NCI-H526 treated with DMSO at 0.1 percent for 48 hours (cell line): ENCODE data around the gene SCN4A.
"Not testable (repeated sequence)": the region's sequence is repeated elsewhere in the genome, so short reads cannot be mapped to it uniquely, and the experiment has no call there.

ENCODE experiments used
- DNase-seq: peaks from one replicate; lab custom pipeline; 2025; lab: John Stamatoyannopoulos, UW

The SCN4A gene

GRCh38 chr17:63984651-63985386, 12.1 kb upstream of the SCN4A start:
- no peak for DNase-seq

- DNase-seq, result no peak
Observed at GRCh38 chr17:63984236-63984635, 11.5 kb upstream of the SCN4A start.

GRCh38 chr17:63983320-63983719, 10.6 kb upstream of the SCN4A start:
- DNase-seq, result no peak

- DNase-seq, result not testable (repeated sequence)
Observed at GRCh38 chr17:63982641-63983040, 9.9 kb upstream of the SCN4A start.

GRCh38 chr17:63978272-63979200, 5.8 kb upstream of the SCN4A start:
- DNase-seq, result no peak

GRCh38 chr17:63976702-63977101, 4.0 kb upstream of the SCN4A start:
- DNase-seq, result no peak

- DNase-seq, result no peak
Observed at GRCh38 chr17:63975541-63976092, 2.9 kb upstream of the SCN4A start.

GRCh38 chr17:63974594-63975192, 2.0 kb upstream of the SCN4A start:
- DNase-seq, result no peak

GRCh38 chr17:63973930-63974593, 1.3 kb upstream of the SCN4A start:
- DNase-seq, result no peak

- DNase-seq, result no peak
Observed at GRCh38 chr17:63973247-63973646, 529 bp upstream of the SCN4A start.

- DNase-seq, result no peak
Observed at GRCh38 chr17:63969278-63969677, 3.4 kb downstream of the SCN4A start.

GRCh38 chr17:63967953-63968352, 4.8 kb downstream of the SCN4A start:
- DNase-seq, result no peak

- DNase-seq, result no peak
Observed at GRCh38 chr17:63966646-63967264, 6.0 kb downstream of the SCN4A start.

- no peak for DNase-seq
Observed at GRCh38 chr17:63963123-63963522, 9.6 kb downstream of the SCN4A start.

- DNase-seq, result no peak
Observed at GRCh38 chr17:63962298-63962744, 10.4 kb downstream of the SCN4A start.

- no peak for DNase-seq
Observed at GRCh38 chr17:63961355-63962212, 11.1 kb downstream of the SCN4A start.

GRCh38 chr17:63960430-63960829, 12.3 kb downstream of the SCN4A start:
- no peak for DNase-seq

- no peak for DNase-seq
Observed at GRCh38 chr17:63960006-63960405, 12.7 kb downstream of the SCN4A start.

- no peak for DNase-seq
Observed at GRCh38 chr17:63956296-63956920, 16.3 kb downstream of the SCN4A start.

GRCh38 chr17:63955791-63956190, 16.9 kb downstream of the SCN4A start:
- DNase-seq, result no peak
